SJSA1 (cell line): ENCODE measurements around the gene TLE6. TPM values are rescaled to one million over a fixed set of nuclear protein-coding genes. Genes with fewer than 3 reads are reported as not detected.
"Not testable (repeated sequence)": the region's sequence is repeated elsewhere in the genome, so short reads cannot be mapped to it uniquely, and the experiment has no call there.

Source experiments
- DNase-seq, 2 experiments: peaks; one replicate each; pipeline ENCODE4 v3.0.0-alpha.2; 2015 to 2020; ENCODE audit warnings: low spot score in 2 of 2, low read depth in 1 of 2
- H3K27ac ChIP-seq: fragments of 250-450 bp; sonication (Bioruptor Pico); 2 replicates; pipeline ENCODE4 v1.5.1; 2020; ENCODE audit warnings: mild to moderate bottlenecking, moderate library complexity
- H3K27me3 ChIP-seq: fragments of 250-450 bp; sonication (Bioruptor Pico); replicated peaks from 2 replicates; pipeline ENCODE4 v1.5.1; 2020; ENCODE audit warnings: mild to moderate bottlenecking, moderate library complexity
- H3K36me3 ChIP-seq: fragments of 250-450 bp; sonication (Bioruptor Pico); 2 replicates; pipeline ENCODE4 v1.5.1; 2020; ENCODE audit warnings: mild to moderate bottlenecking
- H3K4me1 ChIP-seq: fragments of 250-450 bp; sonication (Bioruptor Pico); replicated peaks from 2 replicates; pipeline ENCODE4 v1.6.1; 2021; ENCODE audit warnings: mild to moderate bottlenecking
- H3K4me3 ChIP-seq: fragments of 250-450 bp; sonication (Bioruptor Pico); 2 replicates; pipeline ENCODE4 v1.5.1; 2020; ENCODE audit warnings: mild to moderate bottlenecking
- H3K9me3 ChIP-seq: fragments of 250-450 bp; sonication (Bioruptor Pico); replicated peaks from 2 replicates; pipeline ENCODE4 v1.5.1; 2020; ENCODE audit warnings: mild to moderate bottlenecking
- total RNA-seq: library from RNA; depleted of rRNA; stranded (reverse); fragments of >200 nt; shearing (Covaris generic); gene quantifications from 2 replicates; pipeline ENCODE4 v1.2.3, GENCODE V29; 2014; rRNA removed

The TLE6 gene
- total RNA-seq, result 2.0 and 7.2 TPM in 2 replicates

- Histone ChIP-seq H3K27me3 (no peaks in the 10 kb centered on the region), H3K27ac (0 out of 2 replicates have a peak within 1 kb of the TSS, but pooled peaks have one; percentile 5), H3K9me3 (no peaks in the 10 kb centered on the region), H3K4me3 (peak within 1 kb of the TSS; percentile 44), H3K4me1 (peaks cover 15% of the 10 kb centered on the region), H3K36me3 (no peaks in the 10 kb centered on the region)
- DNase-seq, result peak; percentile 94 to 98
Observed at GRCh38 chr19:2977001-2977745, at the start of gene TLE6. TLE6 (plus strand) TSS chr19:2977564; CDS start chr19:2978234, 670 bp downstream.

GRCh38 chr19:2933490-2933910, 43.9 kb upstream of the TLE6 start:
- no peak for DNase-seq
- no peak overlapping the region for H3K27ac ChIP-seq
- H3K27me3 ChIP-seq, result no peaks in the 10 kb centered on the region
- peaks cover 51% of the 10 kb centered on the region for H3K36me3 ChIP-seq
- no peaks in the 10 kb centered on the region for H3K4me1 ChIP-seq
- no peak overlapping the region for H3K4me3 ChIP-seq
- peaks cover 32% of the 10 kb centered on the region for H3K9me3 ChIP-seq

GRCh38 chr19:2935863-2936262, 41.5 kb upstream of the TLE6 start:
- H3K36me3 ChIP-seq, result peaks cover 57% of the 10 kb centered on the region
- not testable (repeated sequence) for H3K27me3 ChIP-seq, H3K27ac ChIP-seq, H3K4me1 ChIP-seq, DNase-seq, H3K4me3 ChIP-seq
- peaks cover 30% of the 10 kb centered on the region for H3K9me3 ChIP-seq

- H3K27me3 ChIP-seq, result no peaks in the 10 kb centered on the region
- no peak overlapping the region for H3K4me3 ChIP-seq
- H3K4me1 ChIP-seq, result no peaks in the 10 kb centered on the region; the same call in 1 of the 2 replicates
- DNase-seq, result no peak
- H3K9me3 ChIP-seq, result peaks cover 4% of the 10 kb centered on the region; the same call in 1 of the 2 replicates
- peaks cover 13% of the 10 kb centered on the region for H3K36me3 ChIP-seq
- no peak overlapping the region for H3K27ac ChIP-seq
Observed at GRCh38 chr19:2942928-2943640, 34.3 kb upstream of the TLE6 start.

DNA sequence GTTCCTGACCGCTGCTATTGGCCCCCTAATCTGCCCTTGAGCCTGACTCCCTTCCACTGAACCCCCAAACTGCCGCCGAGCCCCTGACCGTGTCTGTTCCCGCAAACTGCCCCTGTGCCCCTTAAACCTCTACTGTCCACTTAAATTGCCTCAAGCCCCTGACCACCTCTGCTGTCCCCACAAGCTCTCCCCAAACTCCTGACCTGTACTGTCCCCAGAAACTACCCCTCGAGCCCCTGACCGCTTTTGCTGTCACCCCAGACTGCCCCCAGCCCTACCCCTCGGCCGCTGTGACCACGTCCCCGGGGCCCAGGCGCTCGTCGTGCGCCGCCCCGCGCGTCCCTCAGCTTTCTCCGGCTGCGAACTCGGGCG, 33.0 kb upstream of the TLE6 start:
- no peak for DNase-seq
- peaks cover 2% of the 10 kb centered on the region for H3K4me1 ChIP-seq
- H3K36me3 ChIP-seq, result peaks cover 10% of the 10 kb centered on the region; the same call in 1 of the 2 replicates
- no peaks in the 10 kb centered on the region for H3K9me3 ChIP-seq
- peak overlapping the region; percentile 74 for H3K4me3 ChIP-seq
- peak overlapping the region; percentile 8; the same call in 1 of the 2 replicates for H3K27ac ChIP-seq
- no peaks in the 10 kb centered on the region for H3K27me3 ChIP-seq

DNA sequence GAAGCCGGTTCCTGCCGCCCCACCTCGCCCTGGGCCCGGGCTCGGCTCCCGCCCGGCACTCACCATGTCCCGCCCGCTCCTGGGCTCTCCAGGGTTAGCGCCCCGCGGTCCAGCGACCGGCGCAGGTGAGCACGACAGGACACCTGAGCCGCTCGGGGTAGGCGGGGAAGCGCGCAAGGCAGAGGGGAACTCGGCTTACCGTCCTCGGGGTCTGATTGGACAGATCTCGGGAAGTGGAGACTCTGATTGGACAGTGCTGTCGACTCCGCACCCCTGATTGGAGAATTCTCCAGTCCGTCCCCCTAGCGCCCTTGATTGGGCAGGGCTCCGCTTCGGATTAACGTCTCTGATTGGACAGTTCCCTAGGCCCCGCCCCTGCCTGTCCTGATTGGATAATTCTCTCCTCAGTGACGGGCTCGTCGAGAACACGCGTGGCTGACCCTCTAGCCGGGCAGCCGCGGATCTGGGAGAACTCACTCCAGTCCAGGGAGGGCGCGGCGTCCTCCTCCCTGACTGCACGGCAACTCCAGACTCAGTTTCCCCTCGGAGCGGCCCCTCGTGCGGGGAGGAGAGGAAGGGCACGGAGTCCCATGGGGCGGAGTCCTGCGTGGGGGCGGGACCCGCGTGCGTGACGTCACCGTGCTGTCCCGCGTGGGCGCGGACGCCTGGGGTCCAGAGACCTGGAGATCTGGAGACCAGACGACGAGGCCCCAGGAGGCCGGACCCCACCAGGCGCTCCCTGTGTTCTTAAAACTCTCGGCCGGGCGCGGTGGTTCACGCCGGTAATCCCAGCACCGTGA, 32.4 kb upstream of the TLE6 start, which contains the start of gene ZNF77:
Gene ZNF77, minus strand, starts transcription at position 197 of the 800 bp plus-strand sequence. Its CDS starts 131 bp downstream, at position 66.
- peaks cover 6% of the 10 kb centered on the region; the same call in 1 of the 2 replicates for H3K36me3 ChIP-seq
- H3K27me3 ChIP-seq, result no peaks in the 10 kb centered on the region
- peak within 1 kb of the TSS; percentile 62 for H3K27ac ChIP-seq
- H3K9me3 ChIP-seq, result no peaks in the 10 kb centered on the region
- DNase-seq, result peak; percentile 98 to 99
- H3K4me1 ChIP-seq, result peaks cover 5% of the 10 kb centered on the region
- H3K4me3 ChIP-seq, result peak within 1 kb of the TSS; percentile 74

DNA sequence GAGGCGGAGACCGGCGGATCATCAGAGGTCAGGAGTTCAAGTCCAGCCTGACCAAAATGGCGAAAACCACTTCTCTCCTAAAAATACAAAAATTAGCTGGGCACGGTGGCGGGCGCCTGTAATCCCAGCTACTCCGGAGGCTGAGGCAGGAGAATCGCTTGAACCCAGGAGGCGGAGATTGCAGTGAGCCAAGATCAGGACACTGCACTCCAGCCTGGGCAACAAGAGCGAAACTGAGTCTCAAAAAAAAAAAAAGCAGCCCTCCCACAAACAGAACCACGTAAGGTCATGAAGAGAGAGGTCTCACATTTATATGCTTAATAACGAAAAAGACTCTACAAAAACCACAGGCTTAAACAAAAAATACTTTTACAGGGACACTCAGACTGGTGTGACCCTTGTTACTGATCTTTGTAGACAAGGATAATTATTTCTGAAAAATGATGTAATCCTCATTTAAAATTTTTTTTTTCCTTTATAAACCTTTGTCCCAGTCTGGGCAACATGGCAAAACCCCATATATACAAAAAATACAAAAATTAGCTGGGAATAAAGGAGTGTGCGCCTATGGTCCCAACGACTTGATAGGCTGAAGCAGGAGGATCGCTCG, 31.7 kb upstream of the TLE6 start:
- Histone ChIP-seq H3K27me3 (no peaks in the 10 kb centered on the region), H3K27ac (peak overlapping the region; percentile 62), H3K36me3 (peaks cover 6% of the 10 kb centered on the region; the same call in 1 of the 2 replicates), H3K9me3 (no peaks in the 10 kb centered on the region), H3K4me3 (peak overlapping the region; percentile 74), H3K4me1 (peaks cover 5% of the 10 kb centered on the region)
- DNase-seq, result peak in 1 of 2 experiments; percentile 16

GRCh38 chr19:2949939-2950285, 27.5 kb upstream of the TLE6 start:
- H3K36me3 ChIP-seq, result peaks cover 6% of the 10 kb centered on the region; the same call in 1 of the 2 replicates
- H3K4me3 ChIP-seq, result peak overlapping the region; percentile 61
- peak overlapping the region; percentile 54 for H3K27ac ChIP-seq
- peak in 1 of 2 experiments; percentile 31 for DNase-seq
- no peaks in the 10 kb centered on the region for H3K27me3 ChIP-seq
- H3K4me1 ChIP-seq, result peaks cover 5% of the 10 kb centered on the region
- H3K9me3 ChIP-seq, result no peaks in the 10 kb centered on the region

DNA sequence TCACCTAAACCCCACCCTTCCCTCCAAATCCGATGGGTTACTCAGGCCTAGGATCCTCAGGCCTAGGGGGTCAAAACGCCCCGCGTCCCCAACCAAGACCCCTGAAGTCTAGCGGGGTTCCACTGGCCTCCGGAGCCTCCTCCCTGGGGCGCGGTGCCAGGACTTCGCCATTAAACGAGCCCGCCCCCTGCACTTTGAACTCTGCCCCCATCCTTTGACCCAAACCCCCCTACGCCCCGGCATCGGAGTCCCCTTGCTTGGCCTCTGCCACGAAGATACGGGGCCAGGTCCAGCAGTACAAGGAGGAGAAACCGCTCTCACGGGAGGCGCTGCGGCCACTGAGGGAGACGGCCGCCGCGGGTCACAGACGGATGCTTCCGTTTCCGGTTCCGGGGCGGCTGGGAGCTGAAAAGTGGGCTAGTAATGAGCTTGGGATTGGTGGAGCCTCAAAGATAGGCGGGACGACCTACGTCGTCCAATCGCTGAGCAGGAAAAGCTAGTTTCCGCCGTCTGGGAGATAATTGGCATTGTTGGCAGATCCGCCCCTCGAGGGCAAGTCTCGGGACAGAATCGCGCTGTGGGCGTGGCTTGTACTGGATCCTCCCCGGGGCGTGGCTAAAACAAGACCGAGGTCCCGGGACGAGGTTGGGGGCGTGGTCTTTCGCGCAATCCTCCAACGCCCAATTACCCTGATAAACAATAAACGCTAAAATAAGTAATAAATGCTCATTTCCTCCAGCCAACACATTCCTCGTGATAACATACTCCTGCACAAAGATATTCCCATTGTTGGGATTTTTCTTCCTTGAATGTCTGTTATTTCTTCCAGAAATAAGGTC, 26.9 kb upstream of the TLE6 start:
- H3K9me3 ChIP-seq, result no peaks in the 10 kb centered on the region
- peak overlapping the region; percentile 54 for H3K27ac ChIP-seq
- H3K4me3 ChIP-seq, result peak overlapping the region; percentile 61
- H3K27me3 ChIP-seq, result no peaks in the 10 kb centered on the region
- H3K36me3 ChIP-seq, result peaks cover 6% of the 10 kb centered on the region; the same call in 1 of the 2 replicates
- peak; percentile 98 to 100 for DNase-seq
- H3K4me1 ChIP-seq, result peaks cover 5% of the 10 kb centered on the region

DNA sequence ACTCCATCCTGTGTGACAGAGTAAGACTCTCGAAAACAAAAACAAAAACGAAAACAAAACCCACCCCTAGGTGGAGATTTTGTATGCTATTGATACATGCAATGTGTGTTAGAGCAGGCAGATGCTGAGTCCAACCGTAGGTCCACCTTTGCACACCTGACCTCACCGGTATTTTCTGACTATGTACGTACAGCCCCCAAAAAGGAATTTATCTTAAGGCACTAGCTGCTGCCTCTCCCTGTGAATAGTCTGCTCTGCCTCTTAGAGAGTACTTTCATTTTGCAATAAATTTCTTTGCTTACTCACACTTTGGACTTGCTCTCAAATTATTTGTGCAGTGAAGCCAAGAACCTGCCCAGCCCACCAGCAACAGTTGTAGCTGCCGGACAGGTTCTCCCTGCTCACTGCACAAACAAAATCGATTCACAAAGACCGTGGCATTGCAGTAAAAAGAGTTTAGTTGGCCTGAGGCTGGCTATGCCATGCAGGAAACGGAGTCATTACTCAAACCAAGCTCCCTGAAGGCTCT, 24.3 kb upstream of the TLE6 start:
- H3K4me3 ChIP-seq, result no peak overlapping the region
- DNase-seq, result no peak
- H3K9me3 ChIP-seq, result no peaks in the 10 kb centered on the region

GRCh38 chr19:2957160-2957559, 20.2 kb upstream of the TLE6 start:
- H3K27ac ChIP-seq, result no peak overlapping the region
- no peaks in the 10 kb centered on the region for H3K9me3 ChIP-seq
- peaks cover 8% of the 10 kb centered on the region for H3K4me1 ChIP-seq
- DNase-seq, result no peak
- no peaks in the 10 kb centered on the region for H3K36me3 ChIP-seq
- H3K27me3 ChIP-seq, result no peaks in the 10 kb centered on the region
- H3K4me3 ChIP-seq, result no peak overlapping the region

More for the DNA sequence above, 24.3 kb upstream of the TLE6 start:
- Histone ChIP-seq H3K27ac (no peak overlapping the region), H3K36me3 (peaks cover 6% of the 10 kb centered on the region; the same call in 1 of the 2 replicates), H3K4me1 (peaks cover 11% of the 10 kb centered on the region), H3K27me3 (no peaks in the 10 kb centered on the region)

GRCh38 chr19:2960120-2960519, 17.2 kb upstream of the TLE6 start:
- no peaks in the 10 kb centered on the region for H3K36me3 ChIP-seq
- H3K4me3 ChIP-seq, result no peak overlapping the region
- H3K9me3 ChIP-seq, result no peaks in the 10 kb centered on the region
- H3K27me3 ChIP-seq, result no peaks in the 10 kb centered on the region
- no peak for DNase-seq
- no peak overlapping the region for H3K27ac ChIP-seq
- peaks cover 14% of the 10 kb centered on the region for H3K4me1 ChIP-seq
